GM12872 (cell line): ENCODE results near the gene ACTMAP.

Experiments
- TF ChIP-seq, protein P1 (sequence below): IDR thresholded peaks from 3 replicates; pipeline ENCODE4 v1.5.1; 2011; ENCODE audit warnings: low read depth, mild to moderate bottlenecking, low read length, moderate library complexity; ENCODE audit not compliant: insufficient read depth

ACTMAP gene

GRCh38 chr19:40750058-40750873 is at the start of gene ACTMAP:
Gene ACTMAP (minus strand): TSS chr19:40750477. CDS start chr19:40749803, 674 bp downstream.
- TF ChIP-seq, protein P1, sequence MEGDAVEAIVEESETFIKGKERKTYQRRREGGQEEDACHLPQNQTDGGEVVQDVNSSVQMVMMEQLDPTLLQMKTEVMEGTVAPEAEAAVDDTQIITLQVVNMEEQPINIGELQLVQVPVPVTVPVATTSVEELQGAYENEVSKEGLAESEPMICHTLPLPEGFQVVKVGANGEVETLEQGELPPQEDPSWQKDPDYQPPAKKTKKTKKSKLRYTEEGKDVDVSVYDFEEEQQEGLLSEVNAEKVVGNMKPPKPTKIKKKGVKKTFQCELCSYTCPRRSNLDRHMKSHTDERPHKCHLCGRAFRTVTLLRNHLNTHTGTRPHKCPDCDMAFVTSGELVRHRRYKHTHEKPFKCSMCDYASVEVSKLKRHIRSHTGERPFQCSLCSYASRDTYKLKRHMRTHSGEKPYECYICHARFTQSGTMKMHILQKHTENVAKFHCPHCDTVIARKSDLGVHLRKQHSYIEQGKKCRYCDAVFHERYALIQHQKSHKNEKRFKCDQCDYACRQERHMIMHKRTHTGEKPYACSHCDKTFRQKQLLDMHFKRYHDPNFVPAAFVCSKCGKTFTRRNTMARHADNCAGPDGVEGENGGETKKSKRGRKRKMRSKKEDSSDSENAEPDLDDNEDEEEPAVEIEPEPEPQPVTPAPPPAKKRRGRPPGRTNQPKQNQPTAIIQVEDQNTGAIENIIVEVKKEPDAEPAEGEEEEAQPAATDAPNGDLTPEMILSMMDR, result no peak

GRCh38 chr19:40799558-40800338 is 49.5 kb upstream of the ACTMAP start:
- TF ChIP-seq, protein P1, result no peak

DNA sequence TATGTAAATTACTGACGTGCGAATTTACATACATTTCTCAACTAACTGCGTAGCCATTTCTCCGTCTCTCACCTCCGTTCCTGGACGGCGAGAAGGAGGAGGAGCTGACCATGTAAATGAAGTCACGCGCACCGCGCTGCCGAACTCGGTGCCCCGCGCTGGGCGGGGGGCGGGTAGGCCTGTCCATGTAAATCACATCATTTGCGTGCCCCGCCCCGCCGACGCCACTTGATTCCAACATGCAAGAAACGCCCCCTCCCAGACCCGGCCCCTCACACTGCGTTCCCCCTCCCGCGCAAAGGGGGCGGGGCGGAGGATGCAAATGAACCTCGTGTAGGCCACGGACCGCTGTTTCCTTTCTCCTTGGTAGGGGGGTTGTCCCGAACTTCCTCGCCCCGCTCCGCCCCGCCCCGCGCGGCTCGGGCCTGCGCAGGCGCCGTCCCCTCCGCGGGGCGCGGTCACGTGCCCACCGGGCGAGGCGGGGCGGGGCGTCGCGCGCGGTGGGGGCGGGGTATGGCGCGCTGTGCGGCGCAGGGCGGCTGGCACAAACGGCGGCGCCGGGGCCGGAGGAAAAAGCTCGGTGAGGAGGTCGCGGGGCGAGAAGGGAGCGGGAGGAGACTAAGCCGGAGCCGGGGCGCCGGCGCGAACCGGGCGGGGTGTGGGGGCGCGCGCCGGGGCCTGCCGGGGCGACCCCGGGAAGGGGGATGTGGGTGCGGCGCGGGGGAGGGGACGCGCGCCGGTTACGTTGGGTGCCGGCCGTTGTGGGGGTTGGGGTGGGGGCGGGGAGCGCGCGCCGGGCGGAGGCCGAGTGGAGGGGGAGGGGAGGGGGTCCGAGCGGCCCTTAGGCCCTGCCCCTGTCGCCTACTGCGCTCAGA is 48.6 kb upstream of the ACTMAP start, which contains the start of gene EGLN2:
Gene EGLN2, plus strand, starts transcription at position 509 of the 875 bp plus-strand sequence. CDS start 1,382 bp downstream, outside the sequence.
- TF ChIP-seq, protein P1, result no peak

- TF ChIP-seq, protein P1, result peak; percentile 49
Measured at GRCh38 chr19:40797963-40798682, 47.8 kb upstream of the ACTMAP start.

DNA sequence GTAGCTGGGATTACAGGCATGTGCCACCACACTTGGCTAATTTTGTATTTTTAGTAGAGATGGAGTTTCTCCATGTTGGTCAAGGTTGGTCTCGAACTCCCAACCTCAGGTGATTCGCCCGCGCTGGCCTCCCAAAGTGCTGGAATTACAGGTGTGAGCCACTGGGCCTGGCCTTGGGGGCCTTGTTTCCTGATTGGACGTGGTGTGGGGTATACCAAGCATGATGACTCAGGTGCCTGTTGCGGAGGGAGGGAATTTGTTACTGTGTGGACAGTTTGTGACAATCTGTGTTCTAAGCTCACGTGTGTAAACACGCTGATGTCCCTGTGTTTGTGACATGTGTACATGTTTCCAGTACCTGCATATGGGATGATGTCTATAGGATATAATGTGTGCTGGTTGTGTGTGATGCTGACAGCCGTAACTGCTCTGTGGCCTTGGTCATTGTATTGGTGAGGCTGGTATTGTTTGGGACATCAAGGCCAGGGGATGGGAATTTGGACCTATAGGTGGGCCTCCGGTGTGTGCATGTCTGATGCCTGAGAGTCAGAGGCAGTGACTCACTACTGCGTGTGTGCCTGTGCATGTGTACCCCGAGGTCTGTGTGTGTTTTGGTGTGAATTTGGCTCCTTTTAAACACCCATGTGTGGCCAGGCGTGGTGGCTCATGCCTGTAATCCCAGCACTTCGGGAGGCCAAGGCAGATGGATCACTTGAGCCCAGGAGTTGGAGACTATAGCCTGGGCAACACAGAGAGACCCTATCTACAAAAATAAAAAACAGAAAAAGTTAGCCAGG is 47.1 kb upstream of the ACTMAP start:
- TF ChIP-seq, protein P1, result no peak

DNA sequence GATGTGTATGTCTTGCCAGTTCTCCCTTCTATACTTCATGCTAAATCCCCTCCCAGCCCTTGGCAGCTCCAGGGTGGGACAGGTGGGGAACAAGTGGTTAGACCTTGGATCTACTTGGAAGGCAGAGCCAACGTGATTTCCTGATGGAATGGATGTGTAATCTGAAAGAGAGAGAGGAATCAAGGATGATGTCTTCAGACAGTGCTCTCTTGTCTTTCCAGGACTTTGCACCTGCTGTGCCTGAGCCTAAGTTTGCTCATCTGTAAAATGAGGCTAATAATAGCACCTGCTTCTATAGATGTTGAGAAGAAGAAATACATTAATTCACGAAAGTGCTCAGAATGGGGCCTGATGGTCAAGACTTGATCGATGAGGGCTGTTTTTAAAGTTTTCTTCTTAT is 41.7 kb upstream of the ACTMAP start:
- TF ChIP-seq, protein P1, result no peak
